Measurements from ENCODE around the gene KCTD3.

DNA sequence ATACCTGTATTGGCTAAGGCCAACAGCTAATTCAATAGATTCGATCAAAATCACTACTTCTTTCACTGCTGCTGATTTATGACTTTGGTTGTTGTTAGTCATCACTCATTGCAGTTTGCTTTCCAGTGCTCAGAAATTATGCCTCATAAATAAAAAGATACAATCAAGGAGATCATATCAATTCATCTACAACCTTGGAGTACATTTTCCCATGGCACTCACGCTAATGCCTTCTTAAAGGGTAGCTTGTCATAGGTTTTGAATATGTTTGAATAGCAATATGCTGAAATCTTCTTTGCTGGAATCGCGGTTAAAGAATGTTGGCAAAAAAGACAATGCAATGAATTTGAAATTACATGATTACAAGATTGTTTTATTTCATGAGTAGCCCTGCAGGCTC lies 89.9 kb downstream of the KCTD3 start:
- TF ChIP-seq POLR2A (IDR thresholded peaks at IDR 0.05), result no peak
- TF ChIP-seq, protein P1, sequence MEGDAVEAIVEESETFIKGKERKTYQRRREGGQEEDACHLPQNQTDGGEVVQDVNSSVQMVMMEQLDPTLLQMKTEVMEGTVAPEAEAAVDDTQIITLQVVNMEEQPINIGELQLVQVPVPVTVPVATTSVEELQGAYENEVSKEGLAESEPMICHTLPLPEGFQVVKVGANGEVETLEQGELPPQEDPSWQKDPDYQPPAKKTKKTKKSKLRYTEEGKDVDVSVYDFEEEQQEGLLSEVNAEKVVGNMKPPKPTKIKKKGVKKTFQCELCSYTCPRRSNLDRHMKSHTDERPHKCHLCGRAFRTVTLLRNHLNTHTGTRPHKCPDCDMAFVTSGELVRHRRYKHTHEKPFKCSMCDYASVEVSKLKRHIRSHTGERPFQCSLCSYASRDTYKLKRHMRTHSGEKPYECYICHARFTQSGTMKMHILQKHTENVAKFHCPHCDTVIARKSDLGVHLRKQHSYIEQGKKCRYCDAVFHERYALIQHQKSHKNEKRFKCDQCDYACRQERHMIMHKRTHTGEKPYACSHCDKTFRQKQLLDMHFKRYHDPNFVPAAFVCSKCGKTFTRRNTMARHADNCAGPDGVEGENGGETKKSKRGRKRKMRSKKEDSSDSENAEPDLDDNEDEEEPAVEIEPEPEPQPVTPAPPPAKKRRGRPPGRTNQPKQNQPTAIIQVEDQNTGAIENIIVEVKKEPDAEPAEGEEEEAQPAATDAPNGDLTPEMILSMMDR (IDR thresholded peaks at IDR 0.05), result no peak

Data from thyroid gland (tissue), 4 donors.